HG03095 (cell line): Measurements from ENCODE around the gene EXOC2.
"Not testable (repeated sequence)": the region's sequence is repeated elsewhere in the genome, so short reads cannot be mapped to it uniquely, and the experiment has no call there.

Experiments used
- ATAC-seq: cut with Tn5 transposase; IDR thresholded peaks from one replicate; pipeline ENCODE4 v1.9.1; 2021; ENCODE audit warnings: moderate library complexity; ENCODE audit not compliant: unreplicated experiment

The EXOC2 gene

GRCh38 chr6:710601-711571, 17.9 kb upstream of the EXOC2 start:
- peak; percentile 84 for ATAC-seq

DNA sequence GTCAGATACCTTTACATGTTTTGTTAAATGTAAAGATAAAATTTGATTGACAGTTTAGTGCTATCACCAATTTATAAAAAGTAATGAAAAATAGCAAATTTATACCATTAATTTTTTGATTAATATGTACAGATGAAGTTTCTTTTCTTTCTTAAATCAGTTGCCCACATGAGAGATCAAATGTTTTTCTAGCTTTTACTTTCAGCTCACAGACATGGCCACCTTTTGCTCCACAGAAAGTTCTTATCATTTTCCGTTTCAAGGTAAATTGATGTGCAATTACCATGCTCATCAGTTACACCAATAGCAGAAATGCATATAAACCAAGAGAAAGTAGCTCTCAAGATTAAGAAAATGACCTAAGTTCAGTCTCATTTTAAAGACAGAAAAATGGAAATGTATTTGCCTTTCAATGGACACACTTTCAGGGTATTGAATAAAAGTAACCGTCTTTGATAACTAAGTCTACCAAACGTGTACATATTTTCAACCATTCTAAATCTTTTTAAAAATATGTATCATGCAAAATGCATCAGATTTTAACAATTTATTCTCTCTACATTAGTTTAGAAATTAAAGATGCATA, 16.6 kb upstream of the EXOC2 start:
- ATAC-seq: no peak

GRCh38 chr6:708237-708598, 15.3 kb upstream of the EXOC2 start:
- no peak for ATAC-seq

DNA sequence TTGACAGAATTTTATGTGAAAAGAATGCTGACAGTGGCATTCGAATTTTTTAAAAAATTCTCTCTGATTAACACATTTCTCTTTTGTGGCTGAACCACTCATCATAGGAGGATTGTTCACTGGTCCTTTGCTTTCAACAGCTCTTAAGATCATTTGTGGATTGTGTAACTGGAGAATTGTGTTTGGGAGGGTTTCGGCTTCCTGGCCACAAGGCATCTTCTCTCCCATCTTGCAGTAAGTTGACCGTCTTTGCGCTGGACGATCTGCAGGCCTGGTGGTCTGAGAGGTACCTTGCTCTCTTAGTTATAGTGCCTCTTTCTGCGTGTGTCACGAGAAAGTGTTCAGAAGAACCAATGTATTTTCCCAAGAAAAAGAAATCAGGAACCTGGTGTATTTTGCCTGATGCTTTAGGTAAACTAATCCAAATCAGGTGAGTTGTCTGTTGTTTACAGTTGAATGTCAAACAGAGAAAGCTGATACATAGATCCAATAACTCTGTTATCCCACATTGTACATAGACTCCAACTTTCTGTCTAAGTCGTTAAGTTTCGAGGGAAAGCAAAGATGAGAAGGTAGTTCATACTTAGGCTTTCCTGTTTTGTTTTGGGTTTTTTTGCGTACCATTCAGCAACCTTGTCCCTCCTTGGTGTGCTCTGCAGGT, 14.8 kb upstream of the EXOC2 start:
- no peak for ATAC-seq

DNA sequence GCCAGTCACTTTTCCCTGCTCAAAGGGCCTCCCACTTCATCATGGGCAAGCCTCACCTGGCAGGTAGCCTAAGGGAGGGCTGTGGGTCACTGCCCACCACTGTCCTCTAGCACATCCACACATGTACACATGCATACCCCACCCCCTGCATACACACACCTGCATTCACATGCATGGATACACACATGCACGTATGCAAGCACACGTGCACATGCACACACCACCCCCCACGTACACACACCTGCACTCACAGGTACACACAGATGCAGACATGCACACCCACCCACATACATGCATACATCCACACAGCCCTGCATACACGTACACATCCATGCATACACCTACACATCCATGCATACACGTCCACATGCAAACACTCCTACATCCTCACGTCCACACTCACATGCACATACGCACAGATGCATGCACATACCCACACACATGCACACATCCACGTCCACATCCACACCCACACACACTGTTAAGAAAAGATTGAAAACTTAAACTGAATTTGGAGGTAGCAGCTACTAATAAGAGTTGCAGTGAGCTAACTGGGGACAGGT, 14.0 kb upstream of the EXOC2 start:
- no peak for ATAC-seq

DNA sequence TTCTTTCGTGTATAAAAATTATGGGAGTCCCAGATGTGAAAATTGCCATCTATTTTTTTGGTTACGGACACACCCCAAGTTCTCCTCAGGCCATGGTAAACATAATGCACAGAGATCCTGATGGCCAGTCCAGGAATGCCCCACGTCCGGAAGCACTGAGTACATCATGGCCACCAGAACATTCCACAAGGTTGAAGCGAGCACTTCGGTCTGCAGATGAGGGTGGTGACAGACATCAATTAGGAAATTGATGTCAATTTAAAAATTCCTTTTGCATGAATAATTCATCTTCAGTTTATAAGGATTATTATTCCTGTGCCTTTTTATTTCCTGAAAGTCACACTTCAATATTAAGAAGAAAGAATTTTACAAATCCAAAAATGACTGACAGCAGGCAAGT, 13.2 kb upstream of the EXOC2 start:
- no peak for ATAC-seq

DNA sequence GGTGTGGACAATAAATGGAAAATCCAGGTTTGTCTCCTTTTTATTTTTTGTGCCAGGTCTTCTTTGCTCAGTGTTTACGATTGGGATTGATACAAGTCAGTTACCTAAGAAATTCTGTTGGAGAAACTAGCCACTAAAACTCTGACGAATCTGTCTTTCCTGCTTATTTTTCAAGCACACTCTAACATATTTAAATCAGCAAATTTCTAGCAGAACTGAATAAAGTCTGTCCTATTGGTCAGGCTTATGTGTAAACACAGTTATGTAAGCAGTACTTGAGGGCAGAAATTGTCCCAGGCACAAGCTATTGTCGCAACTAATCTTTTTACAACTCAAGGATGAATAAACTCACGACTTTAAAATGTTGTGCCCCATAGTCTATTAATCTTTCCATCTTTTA, 12.1 kb upstream of the EXOC2 start:
- ATAC-seq: no peak

- ATAC-seq: no peak
These were observed 11.1 kb upstream of the EXOC2 start for GRCh38 chr6:704046-704445.

- no peak for ATAC-seq
These were observed 10.6 kb upstream of the EXOC2 start for GRCh38 chr6:703552-703951.

DNA sequence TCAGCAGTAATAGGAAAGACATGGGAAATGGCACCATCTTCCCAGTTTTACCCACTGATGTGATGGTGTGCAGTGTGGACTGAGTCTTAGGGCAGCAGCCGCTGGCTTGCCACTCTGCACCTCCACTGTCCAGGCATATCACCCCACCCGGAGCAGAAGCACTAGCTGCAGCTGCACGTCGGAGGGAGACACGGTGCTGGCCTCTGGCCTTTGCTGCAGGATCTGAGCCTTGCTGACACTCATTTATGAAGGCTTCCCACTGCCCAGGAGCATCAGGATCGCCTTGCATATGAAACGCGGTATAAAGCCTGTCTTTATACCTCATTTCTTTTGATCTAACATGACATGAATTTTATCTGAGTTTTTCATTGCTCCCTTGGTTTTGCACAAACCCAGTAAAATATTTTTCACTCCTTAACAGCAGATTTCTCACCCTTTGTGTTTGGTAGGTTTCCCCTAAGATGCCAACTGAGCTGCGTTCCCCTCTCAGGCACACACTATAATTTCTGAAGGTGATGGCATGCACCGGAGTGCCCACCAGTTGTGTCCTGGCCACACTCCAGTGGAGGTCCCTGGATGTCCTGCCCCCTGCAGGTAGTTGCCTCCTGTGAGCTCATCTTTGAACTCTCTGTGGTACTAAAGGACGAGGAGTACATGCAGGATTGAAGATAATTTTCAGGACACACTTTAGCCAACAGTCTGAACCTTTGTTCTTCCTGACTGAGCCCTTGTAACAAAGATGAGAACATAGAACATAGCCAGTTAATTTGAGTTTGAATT, 9.0 kb upstream of the EXOC2 start:
- no peak for ATAC-seq

- no peak for ATAC-seq
These were observed 8.3 kb upstream of the EXOC2 start for GRCh38 chr6:701215-701614.

- ATAC-seq: no peak
These were observed 7.6 kb upstream of the EXOC2 start for GRCh38 chr6:700490-700889.

- ATAC-seq: no peak
These were observed 6.4 kb upstream of the EXOC2 start for GRCh38 chr6:699319-699718.

DNA sequence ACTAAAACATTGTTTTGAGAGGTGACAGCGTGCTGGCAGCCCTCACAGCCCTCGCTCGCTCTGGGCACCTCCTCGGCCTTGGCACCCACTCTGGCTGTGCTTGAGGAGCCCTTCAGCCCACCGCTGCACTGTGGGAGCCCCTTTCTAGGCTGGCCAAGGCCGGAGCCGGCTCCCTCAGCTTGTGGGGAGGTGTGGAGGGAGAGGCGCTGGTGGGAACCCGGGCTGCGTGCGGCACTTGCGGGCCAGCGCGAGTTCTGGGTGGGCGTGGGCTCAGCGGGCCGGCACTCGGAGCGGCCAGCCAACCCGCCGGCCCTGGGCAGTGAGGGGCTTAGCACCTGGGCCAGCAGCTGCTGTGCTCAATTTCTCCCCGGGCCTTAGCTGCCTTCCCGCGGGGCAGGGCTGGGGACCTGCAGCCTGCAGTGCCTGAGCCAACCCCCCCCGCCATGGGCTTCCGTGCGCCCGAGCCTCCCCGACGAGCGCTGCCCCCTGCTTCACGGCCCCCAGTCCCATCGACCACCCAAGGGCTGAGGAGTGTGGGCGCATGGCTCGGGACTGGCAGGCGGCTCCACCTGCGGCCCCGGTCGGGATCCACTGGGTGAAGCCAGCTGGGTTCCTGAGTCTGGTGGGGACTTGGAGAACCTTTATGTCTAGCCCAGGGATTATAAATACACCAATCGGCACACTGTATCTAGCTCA, 1.6 kb upstream of the EXOC2 start:
- not testable (repeated sequence) for ATAC-seq

DNA sequence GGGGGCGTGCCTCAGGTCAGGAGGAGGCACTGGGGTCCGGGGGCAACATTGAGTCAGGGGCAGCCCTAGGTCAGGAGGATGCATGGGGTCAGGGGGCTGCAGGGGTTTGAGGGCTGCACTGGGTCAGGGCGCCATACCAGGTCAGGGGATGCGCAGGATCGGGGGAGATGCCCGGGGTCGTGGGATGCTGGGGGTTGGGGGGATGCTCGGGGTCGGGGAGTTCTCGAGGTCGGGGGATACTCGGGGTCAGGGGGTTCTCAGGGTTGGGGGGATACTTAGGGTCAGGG, 727 bp upstream of the EXOC2 start:
- no peak for ATAC-seq

DNA sequence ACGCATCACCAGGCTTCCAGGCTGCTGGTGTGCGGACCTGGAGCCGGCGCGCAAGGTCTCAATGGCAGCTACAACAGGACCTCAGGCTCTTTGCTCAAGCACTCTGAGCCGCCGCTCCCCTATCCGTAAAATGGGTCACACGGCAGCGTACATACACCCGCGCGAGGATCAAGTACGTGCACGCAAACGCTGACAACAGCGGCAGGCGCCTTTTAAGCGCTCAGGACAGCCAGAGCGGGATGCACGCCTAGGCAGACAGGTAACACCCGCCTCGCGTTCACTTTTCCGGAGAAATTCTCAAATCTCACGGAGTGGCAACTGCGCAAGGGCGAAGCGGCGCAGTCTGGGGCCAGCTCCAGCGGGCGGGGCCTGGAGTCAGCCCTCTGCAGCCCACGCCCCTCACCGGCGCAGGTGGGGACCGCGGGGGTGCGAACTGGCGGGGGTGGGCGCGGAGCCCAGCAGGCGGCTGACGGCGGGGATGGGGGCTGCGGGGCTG, 535 bp downstream of the EXOC2 start:
- peak; percentile 63 for ATAC-seq

- no peak for ATAC-seq
These were observed 3.7 kb downstream of the EXOC2 start for GRCh38 chr6:689223-689622.

GRCh38 chr6:686497-686896, 6.4 kb downstream of the EXOC2 start:
- no peak for ATAC-seq

DNA sequence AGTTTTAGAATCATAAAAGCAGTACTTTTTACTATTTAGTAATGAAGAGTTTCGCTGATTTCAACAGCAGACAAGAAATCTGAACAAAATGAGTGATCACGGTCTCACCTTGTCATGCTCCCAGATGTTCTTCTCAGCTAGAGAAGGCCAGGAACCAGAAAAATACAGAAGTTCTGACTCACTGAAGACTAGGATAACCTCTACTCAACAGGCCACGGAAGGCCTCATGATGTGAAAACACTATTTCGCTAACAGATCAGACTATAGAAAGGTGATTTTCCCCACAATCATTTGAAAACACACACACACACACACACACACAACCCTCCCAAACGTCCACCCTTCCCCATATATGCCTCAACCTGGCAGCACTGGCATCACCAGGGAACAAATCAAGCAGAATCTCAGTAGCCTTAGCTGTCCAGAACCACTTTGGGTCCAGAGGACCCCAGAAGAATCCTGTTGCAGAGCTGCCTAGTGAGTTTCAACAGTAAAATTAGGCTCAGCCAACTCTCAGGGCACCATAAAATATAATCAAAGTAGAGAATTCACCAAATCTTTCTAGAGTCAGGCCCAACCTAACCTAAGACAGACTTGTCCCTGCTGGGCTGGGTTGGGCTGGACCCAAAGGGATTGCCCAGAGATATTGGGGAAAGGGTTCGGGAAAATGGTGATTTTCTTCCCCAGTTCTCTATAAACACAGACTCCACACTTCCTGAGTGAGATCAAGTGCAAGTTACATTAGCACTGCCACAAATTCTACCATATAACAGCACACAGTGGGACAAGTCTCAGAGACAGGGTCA, 7.9 kb downstream of the EXOC2 start:
- peak; percentile 83 for ATAC-seq
